A549 (cell line): Measurements from ENCODE around the gene TMEM18. TPM values are rescaled to one million over a fixed set of nuclear protein-coding genes. Genes with fewer than 3 reads are reported as not detected.
A peak's percentile ranks its signal among the peaks of the same experiment; 100 is the strongest.

ENCODE experiments used
- ATOH8 ChIP-seq: fragments of 250-450 bp; sonication (Bioruptor Pico); IDR thresholded peaks from 2 replicates; pipeline ENCODE4 v1.5.0; 2020; ENCODE audit warnings: low read depth, mild to moderate bottlenecking, moderate library complexity
- BCL3 ChIP-seq: fragments of >200 bp; sonication (Bioruptor Twin); formaldehyde crosslinking; IDR thresholded peaks from 3 replicates; pipeline ENCODE4 v1.6.1; 2016
- BHLHE40 ChIP-seq: IDR thresholded peaks from 2 replicates; pipeline ENCODE4 v1.6.1; 2012; ENCODE audit warnings: low read depth, low read length, inconsistent platforms
- CBX2 ChIP-seq: fragments of 200-600 bp; sonication (generic); IDR thresholded peaks from 2 replicates; pipeline ENCODE4 v1.6.1; 2016; ENCODE audit warnings: low read depth, mild to moderate bottlenecking, borderline replicate concordance
- CEBPB ChIP-seq, 2 experiments: fragments of >200 bp in 1 of 2; sonication (Bioruptor Twin) in 1 of 2; formaldehyde crosslinking in 1 of 2; IDR thresholded peaks; 2 replicates each; pipeline ENCODE4 v1.6.1; 2012 to 2016
- CHD4 ChIP-seq: fragments of 200-600 bp; sonication (generic); IDR thresholded peaks from 2 replicates; pipeline ENCODE4 v1.6.1; 2016; ENCODE audit warnings: antibody characterized with exemption, mild to moderate bottlenecking, borderline replicate concordance
- EHMT2 ChIP-seq: fragments of 200-600 bp; sonication (generic); IDR thresholded peaks from 2 replicates; pipeline ENCODE4 v1.6.1; 2016; ENCODE audit warnings: antibody characterized with exemption, low read depth, mild to moderate bottlenecking, moderate library complexity
- EP300 ChIP-seq, 2 experiments: fragments of >200 bp; sonication (Bioruptor Twin); formaldehyde crosslinking; IDR thresholded peaks; 2 replicates in 1 of 2; 3 replicates in 1 of 2; pipeline ENCODE4 v1.6.1; 2016 to 2017
- FOSL2 ChIP-seq, 2 experiments: fragments of 450-650 bp in 1 of 2; fragments of >200 bp in 1 of 2; sonication (Bioruptor Twin) in 1 of 2; formaldehyde crosslinking; IDR thresholded peaks; 2 replicates each; pipeline versions ENCODE4 v1.5.0 to v1.6.1; 2016 to 2020; ENCODE audit warnings: mild to moderate bottlenecking in 1 of 2, moderate library complexity in 1 of 2
- HDAC2 ChIP-seq: fragments of 200-600 bp; sonication (generic); IDR thresholded peaks from 2 replicates; pipeline ENCODE4 v1.6.1; 2016
- HOXB5 ChIP-seq: fragments of 250-450 bp; sonication (Bioruptor Pico); IDR thresholded peaks from 2 replicates; pipeline ENCODE4 v1.5.0; 2020; ENCODE audit warnings: mild to moderate bottlenecking, moderate library complexity
- JUN ChIP-seq, 2 experiments: fragments of >200 bp; sonication (Bioruptor Twin); formaldehyde crosslinking; IDR thresholded peaks; 2 replicates in 1 of 2; 3 replicates in 1 of 2; pipeline ENCODE4 v1.6.1; 2016 to 2017
- KDM1A ChIP-seq: fragments of 200-600 bp; sonication (generic); IDR thresholded peaks from 2 replicates; pipeline ENCODE4 v1.6.1; 2016; ENCODE audit warnings: low read depth, mild to moderate bottlenecking
- MAZ ChIP-seq: fragments of 150-350 bp; IDR thresholded peaks from 2 replicates; pipeline ENCODE4 v1.6.1; 2014; ENCODE audit warnings: antibody characterized with exemption, low read depth, low read length, borderline replicate concordance
- NR3C1 ChIP-seq: fragments of >200 bp; sonication (Bioruptor Twin); formaldehyde crosslinking; IDR thresholded peaks from 3 replicates; pipeline ENCODE4 v1.6.1; 2017
- PHF8 ChIP-seq: fragments of 200-600 bp; sonication (generic); IDR thresholded peaks from 2 replicates; pipeline ENCODE4 v1.6.1; 2016; ENCODE audit warnings: low read depth, mild to moderate bottlenecking, antibody characterized with exemption, moderate library complexity, borderline replicate concordance
- POLR2A ChIP-seq: IDR thresholded peaks from 2 replicates; pipeline ENCODE4 v1.6.1; 2012; ENCODE audit warnings: mild to moderate bottlenecking, low read length
- RAD21 ChIP-seq, 2 experiments: fragments of >200 bp in 1 of 2; sonication (Bioruptor Twin) in 1 of 2; formaldehyde crosslinking in 1 of 2; IDR thresholded peaks in 1 of 2; conservative IDR thresholded peaks in 1 of 2; 2 replicates in 1 of 2; 3 replicates in 1 of 2; pipeline ENCODE4 v1.6.1; 2012 to 2018; ENCODE audit warnings: inconsistent platforms in 1 of 2
- RFX5 ChIP-seq: fragments of 450-650 bp; IDR thresholded peaks from 2 replicates; pipeline ENCODE4 v1.7.1; 2014; ENCODE audit warnings: antibody characterized with exemption, mild to moderate bottlenecking, moderate library complexity
- RNF2 ChIP-seq: fragments of 200-600 bp; sonication (generic); IDR thresholded peaks from 2 replicates; pipeline ENCODE4 v1.6.1; 2016; ENCODE audit warnings: low read depth, mild to moderate bottlenecking, antibody characterized with exemption, moderate library complexity, borderline replicate concordance
- TFCP2L1 ChIP-seq: fragments of 250-450 bp; sonication (Bioruptor Pico); IDR thresholded peaks from 2 replicates; pipeline ENCODE4 v1.5.0; 2021; ENCODE audit warnings: mild to moderate bottlenecking
- ZFP36 ChIP-seq: fragments of 450-650 bp; IDR thresholded peaks from 2 replicates; pipeline ENCODE4 v1.6.1; 2014; ENCODE audit warnings: borderline replicate concordance; ENCODE audit not compliant: partially characterized antibody
- polyA plus RNA-seq, 4 experiments: library from polyadenylated mRNA; depleted of rRNA in 3 of 4; stranded (reverse); fragments of >200 nt; fragmentation: RNase III in 1 of 4; extraction: RNeasy Plus Mini Kit Qiagen cat#74134 plus additional on column Dnase treatment in 1 of 4; gene quantifications; 2 replicates in 3 of 4; 3 replicates in 1 of 4; pipeline ENCODE4 v1.2.3, GENCODE V29; 2011 to 2017
- TF ChIP-seq, protein P1 (sequence below): fragments of 250-450 bp; sonication (Bioruptor Pico); IDR thresholded peaks from 2 replicates; pipeline ENCODE4 v1.5.0; 2021; ENCODE audit warnings: mild to moderate bottlenecking, moderate library complexity, borderline replicate concordance
- TF ChIP-seq, protein P2 (sequence below): fragments of >200 bp; sonication (Bioruptor Twin); formaldehyde crosslinking; IDR thresholded peaks from 3 replicates; pipeline ENCODE4 v1.5.1; 2016

Gene TMEM18
- polyA plus RNA-seq, 2 of the 4 experiments (the other 2 are of a cell fraction), result 35.6 to 75.0 TPM

- no peak for TF ChIP-seq HDAC2
- TF ChIP-seq POLR2A, result peak; percentile 81
- peak in 1 of 2 experiments; percentile 3; a peak in 2 of 5 replicates for TF ChIP-seq RAD21 (conservative IDR thresholded peaks at IDR 0.05 in 1 of 2, IDR thresholded peaks at IDR 0.05 in 1 of 2)
- TF ChIP-seq FOSL2 (IDR thresholded peaks at IDR 0.05), result no peak
- TF ChIP-seq FOSL2 (CRISPR knock-in tag; IDR thresholded peaks at IDR 0.05), result peak; percentile 6; the same call in 1 of the 2 replicates
- TF ChIP-seq HOXB5 (CRISPR knock-in tag), result no peak
- TF ChIP-seq PHF8, result peak; percentile 100
- TF ChIP-seq ZFP36, result no peak
- TF ChIP-seq RNF2, result no peak
- peak; percentile 96 for TF ChIP-seq BCL3
- TF ChIP-seq EP300 (IDR thresholded peaks at IDR 0.05), result no peak
- no peak for TF ChIP-seq BHLHE40
- TF ChIP-seq KDM1A, result no peak
- no peak for TF ChIP-seq ATOH8
- TF ChIP-seq TFCP2L1 (CRISPR knock-in tag), result no peak
- TF ChIP-seq, protein P1, sequence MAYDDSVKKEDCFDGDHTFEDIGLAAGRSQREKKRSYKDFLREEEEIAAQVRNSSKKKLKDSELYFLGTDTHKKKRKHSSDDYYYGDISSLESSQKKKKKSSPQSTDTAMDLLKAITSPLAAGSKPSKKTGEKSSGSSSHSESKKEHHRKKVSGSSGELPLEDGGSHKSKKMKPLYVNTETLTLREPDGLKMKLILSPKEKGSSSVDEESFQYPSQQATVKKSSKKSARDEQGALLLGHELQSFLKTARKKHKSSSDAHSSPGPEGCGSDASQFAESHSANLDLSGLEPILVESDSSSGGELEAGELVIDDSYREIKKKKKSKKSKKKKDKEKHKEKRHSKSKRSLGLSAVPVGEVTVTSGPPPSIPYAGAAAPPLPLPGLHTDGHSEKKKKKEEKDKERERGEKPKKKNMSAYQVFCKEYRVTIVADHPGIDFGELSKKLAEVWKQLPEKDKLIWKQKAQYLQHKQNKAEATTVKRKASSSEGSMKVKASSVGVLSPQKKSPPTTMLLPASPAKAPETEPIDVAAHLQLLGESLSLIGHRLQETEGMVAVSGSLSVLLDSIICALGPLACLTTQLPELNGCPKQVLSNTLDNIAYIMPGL (CRISPR knock-in tag), result no peak
- TF ChIP-seq CBX2, result no peak
- no peak; a peak in 1 of 4 replicates for TF ChIP-seq CEBPB (IDR thresholded peaks at IDR 0.05)
- no peak for TF ChIP-seq CHD4
- TF ChIP-seq JUN (IDR thresholded peaks at IDR 0.05), result peak; percentile 94 to 96
- no peak for TF ChIP-seq EHMT2
- TF ChIP-seq NR3C1, result no peak
- TF ChIP-seq MAZ, result no peak; the same call in 1 of the 2 replicates
- no peak for TF ChIP-seq RFX5
- TF ChIP-seq, protein P2, sequence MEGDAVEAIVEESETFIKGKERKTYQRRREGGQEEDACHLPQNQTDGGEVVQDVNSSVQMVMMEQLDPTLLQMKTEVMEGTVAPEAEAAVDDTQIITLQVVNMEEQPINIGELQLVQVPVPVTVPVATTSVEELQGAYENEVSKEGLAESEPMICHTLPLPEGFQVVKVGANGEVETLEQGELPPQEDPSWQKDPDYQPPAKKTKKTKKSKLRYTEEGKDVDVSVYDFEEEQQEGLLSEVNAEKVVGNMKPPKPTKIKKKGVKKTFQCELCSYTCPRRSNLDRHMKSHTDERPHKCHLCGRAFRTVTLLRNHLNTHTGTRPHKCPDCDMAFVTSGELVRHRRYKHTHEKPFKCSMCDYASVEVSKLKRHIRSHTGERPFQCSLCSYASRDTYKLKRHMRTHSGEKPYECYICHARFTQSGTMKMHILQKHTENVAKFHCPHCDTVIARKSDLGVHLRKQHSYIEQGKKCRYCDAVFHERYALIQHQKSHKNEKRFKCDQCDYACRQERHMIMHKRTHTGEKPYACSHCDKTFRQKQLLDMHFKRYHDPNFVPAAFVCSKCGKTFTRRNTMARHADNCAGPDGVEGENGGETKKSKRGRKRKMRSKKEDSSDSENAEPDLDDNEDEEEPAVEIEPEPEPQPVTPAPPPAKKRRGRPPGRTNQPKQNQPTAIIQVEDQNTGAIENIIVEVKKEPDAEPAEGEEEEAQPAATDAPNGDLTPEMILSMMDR, result peak; percentile 19; the same call in 1 of the 3 replicates
Observed at GRCh38 chr2:677056-677958, at the start of gene TMEM18 (continued).
